GM23248 (cell line): ENCODE results near the gene AHRR. TPM values are rescaled to one million over a fixed set of nuclear protein-coding genes. Genes with fewer than 3 reads are reported as not detected.
A peak's percentile ranks its signal among the peaks of the same experiment; 100 is the strongest.
"Not testable (repeated sequence)": the region's sequence is repeated elsewhere in the genome, so short reads cannot be mapped to it uniquely, and the experiment has no call there.

ENCODE experiments used
- DNase-seq: peaks from one replicate; pipeline ENCODE4 v3.0.0-alpha.2; 2015
- H2AFZ ChIP-seq: fragments of 200-600 bp; sonication (generic); 2 replicates; pipeline ENCODE4 v1.6.1; 2016; ENCODE audit warnings: antibody characterized with exemption
- H3F3A ChIP-seq: fragments of 200-600 bp; sonication (generic); 2 replicates; pipeline ENCODE4 v1.6.1; 2016; ENCODE audit warnings: mild to moderate bottlenecking, antibody characterized with exemption, mixed run types; ENCODE audit not compliant: insufficient read depth
- H3K27ac ChIP-seq: fragments of 200-600 bp; sonication (generic); 2 replicates; pipeline ENCODE4 v1.5.1; 2016; ENCODE audit warnings: mild to moderate bottlenecking
- H3K27me3 ChIP-seq: fragments of 200-600 bp; sonication (generic); replicated peaks from 2 replicates; pipeline ENCODE4 v1.6.1; 2016; ENCODE audit warnings: mild to moderate bottlenecking; ENCODE audit not compliant: insufficient read depth
- H3K36me3 ChIP-seq: fragments of 200-600 bp; sonication (generic); 2 replicates; pipeline ENCODE4 v1.6.1; 2016; ENCODE audit warnings: low read depth, mild to moderate bottlenecking
- H3K4me1 ChIP-seq: fragments of 200-600 bp; sonication (generic); 2 replicates; pipeline ENCODE4 v1.6.1; 2016; ENCODE audit warnings: mild to moderate bottlenecking; ENCODE audit not compliant: insufficient read depth
- H3K4me2 ChIP-seq: fragments of 200-600 bp; sonication (generic); one replicate; pipeline ENCODE4 v1.6.1; 2016; ENCODE audit warnings: mild to moderate bottlenecking; ENCODE audit not compliant: unreplicated experiment
- H3K4me3 ChIP-seq: fragments of 200-600 bp; sonication (generic); 2 replicates; pipeline ENCODE4 v1.5.1; 2016; ENCODE audit warnings: mild to moderate bottlenecking
- H3K79me2 ChIP-seq: fragments of 200-600 bp; sonication (generic); 2 replicates; pipeline ENCODE4 v1.6.1; 2016; ENCODE audit warnings: mild to moderate bottlenecking; ENCODE audit not compliant: insufficient read depth
- H3K9ac ChIP-seq: fragments of 200-600 bp; sonication (generic); 2 replicates; pipeline ENCODE4 v1.6.1; 2016; ENCODE audit warnings: mild to moderate bottlenecking
- H3K9me2 ChIP-seq: fragments of 200-600 bp; sonication (generic); 2 replicates; pipeline ENCODE4 v1.6.1; 2016; ENCODE audit warnings: mixed run types, mild to moderate bottlenecking, moderate library complexity; ENCODE audit not compliant: insufficient read depth
- H3K9me3 ChIP-seq: fragments of 200-600 bp; sonication (generic); one replicate; pipeline ENCODE4 v1.6.1; 2017; ENCODE audit warnings: low read depth
- H4K20me1 ChIP-seq: fragments of 200-600 bp; sonication (generic); 2 replicates; pipeline ENCODE4 v1.6.0; 2016; ENCODE audit not compliant: insufficient read depth
- EZH2 ChIP-seq: fragments of 200-600 bp; sonication (generic); IDR thresholded peaks from 2 replicates; pipeline ENCODE4 v1.6.1; 2018; ENCODE audit warnings: antibody characterized with exemption, mild to moderate bottlenecking; ENCODE audit not compliant: insufficient read depth, poor library complexity, severe bottlenecking
- EZH2phosphoT487 ChIP-seq: fragments of 200-600 bp; sonication (generic); IDR thresholded peaks from 2 replicates; pipeline ENCODE4 v1.6.1; 2018; ENCODE audit warnings: antibody characterized with exemption, moderate library complexity, mild to moderate bottlenecking, low read depth; ENCODE audit not compliant: insufficient read depth
- WGBS, 2 experiments: methylation state at CpG; one replicate each; pipeline ENCODE4 v1.1.6; 2015 to 2017; ENCODE audit warnings: low lambda C conversion rate in 2 of 2, low coverage in 1 of 2; ENCODE audit errors: missing lambda C conversion rate in 2 of 2; 5-methylcytosine and 5-hydroxymethylcytosine counted together
- in situ Hi-C: fragments of 300-500 bp; cut with MboI; formaldehyde crosslinking; loops from 2 replicates; pipeline ENCODE4 v1.15.0; 2020
- polyA plus RNA-seq: library from polyadenylated mRNA; unstranded; fragments of >200 nt; fragmentation: Nextera tagmentation; extraction: Ambion mirVana; gene quantifications from 2 replicates; pipeline ENCODE4 v1.2.1, GENCODE V29; 2016
- total RNA-seq: library from RNA; depleted of rRNA; stranded (reverse); fragments of >200 nt; shearing (Covaris generic); gene quantifications from 2 replicates; pipeline ENCODE4 v1.2.3, GENCODE V29; 2014

The AHRR gene
- total and polyA plus RNA-seq, 2 experiments from 2014 or later, result 13.2 to 33.7 TPM

- no peak for DNase-seq
Observed at GRCh38 chr5:368183-369084, 46.9 kb downstream of the AHRR start.

GRCh38 chr5:369151-369868 lies 47.8 kb downstream of the AHRR start:
- Histone ChIP-seq H3K4me1 (peaks cover 16% of the 10 kb centered on the region), H3K4me2 (no peak overlapping the region)
- in situ Hi-C loops, result no loop called here

More at GRCh38 chr5:368183-369084, 46.9 kb downstream of the AHRR start:
- Histone ChIP-seq H3K9me2 (no peaks in the 10 kb centered on the region), H3K9me3 (no peaks in the 10 kb centered on the region), H2AFZ (no peak overlapping the region), H3K79me2 (0 out of 2 replicates have a peak, but pooled peaks cover 5% of the 10 kb centered on the region), H3K4me3 (no peak overlapping the region), H3K27me3 (no peaks in the 10 kb centered on the region), H3F3A (peaks cover 18% of the 10 kb centered on the region), H3K4me1 (peaks cover 11% of the 10 kb centered on the region; the same call in 1 of the 2 replicates), H4K20me1 (no peaks in the 10 kb centered on the region), H3K36me3 (peaks cover 24% of the 10 kb centered on the region), H3K27ac (no peak overlapping the region), H3K9ac (peak overlapping the region; percentile 11; the same call in 1 of the 2 replicates), H3K4me2 (no peak overlapping the region)
- TF ChIP-seq EZH2phosphoT487 (no peak), EZH2 (no peak)
- WGBS, 2 experiments, result 84 to 88% methylated on average over 26 of the region's 26 CpGs
- in situ Hi-C loops, result no loop called here

GRCh38 chr5:369869-370236 lies 48.3 kb downstream of the AHRR start:
- H3K4me3 ChIP-seq, H3K27me3 ChIP-seq, H2AFZ ChIP-seq, H3K4me2 ChIP-seq, H3K9ac ChIP-seq, H3K9me3 ChIP-seq, in situ Hi-C loops, H3K27ac ChIP-seq, H3K9me2 ChIP-seq, H4K20me1 ChIP-seq, DNase-seq: not testable (repeated sequence)
- H3K4me1 ChIP-seq, result peaks cover 19% of the 10 kb centered on the region
- H3K79me2 ChIP-seq, result peaks cover 14% of the 10 kb centered on the region; the same call in 1 of the 2 replicates
- 93 to 100% methylated on average over 3 to 21 of the region's 21 CpGs for WGBS, 2 experiments
- peaks cover 13% of the 10 kb centered on the region for H3K36me3 ChIP-seq
- peaks cover 18% of the 10 kb centered on the region for H3F3A ChIP-seq

More at GRCh38 chr5:369151-369868, 47.8 kb downstream of the AHRR start:
- peaks cover 18% of the 10 kb centered on the region for H3K36me3 ChIP-seq
- H3K9me3 ChIP-seq, result no peaks in the 10 kb centered on the region
- no peak for DNase-seq
- no peaks in the 10 kb centered on the region for H3K27me3 ChIP-seq
- peak overlapping the region; percentile 11; the same call in 1 of the 2 replicates for H3K9ac ChIP-seq
- TF ChIP-seq EZH2 (no peak), EZH2phosphoT487 (no peak)
- peaks cover 18% of the 10 kb centered on the region for H3F3A ChIP-seq
- no peak overlapping the region for H2AFZ ChIP-seq
- 80% methylated on average over 15 of the region's 15 CpGs for WGBS, 2 experiments
- H3K27ac ChIP-seq, result no peak overlapping the region
- H3K79me2 ChIP-seq, result peaks cover 9% of the 10 kb centered on the region; the same call in 1 of the 2 replicates
- no peak overlapping the region for H3K4me3 ChIP-seq
- no peaks in the 10 kb centered on the region for H4K20me1 ChIP-seq
- H3K9me2 ChIP-seq, result no peaks in the 10 kb centered on the region

DNA sequence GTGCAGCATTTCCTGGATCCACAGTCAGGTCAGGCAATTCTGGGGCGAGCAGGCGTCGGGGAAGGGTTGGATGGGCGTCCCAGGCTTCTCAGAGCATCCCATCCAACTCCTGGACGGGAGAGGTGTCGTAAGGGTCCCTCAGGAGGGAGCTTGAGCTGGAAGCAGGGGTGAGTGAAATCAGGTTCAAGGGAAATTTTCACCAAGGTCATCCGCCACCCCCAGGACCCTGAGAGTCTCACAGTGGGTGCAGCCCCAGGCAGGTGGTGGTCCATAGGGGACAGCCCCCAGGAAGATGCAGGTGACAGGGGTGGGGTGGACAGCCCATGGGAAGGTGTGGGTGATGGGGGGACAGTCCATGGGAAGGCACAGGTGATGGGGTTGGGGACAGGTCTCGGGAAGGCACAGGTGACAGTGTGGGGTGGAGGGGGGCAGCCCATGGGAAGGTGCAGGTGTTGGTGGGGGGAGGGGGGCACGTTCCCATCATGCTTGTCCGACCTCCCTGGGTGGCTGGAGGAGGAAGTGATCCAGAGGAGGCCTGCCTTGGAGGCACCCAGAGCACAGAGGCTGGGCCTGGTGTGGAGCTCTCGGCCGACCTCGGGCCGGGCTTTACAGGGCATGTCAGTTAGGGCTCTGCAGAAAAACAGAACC lies 48.9 kb downstream of the AHRR start:
- Histone ChIP-seq H3K4me3 (no peak overlapping the region), H3K27me3 (no peaks in the 10 kb centered on the region), H3K9me3 (no peaks in the 10 kb centered on the region), H3K9ac (no peak overlapping the region), H3F3A (peaks cover 18% of the 10 kb centered on the region), H3K36me3 (peaks cover 7% of the 10 kb centered on the region), H4K20me1 (no peaks in the 10 kb centered on the region), H3K27ac (no peak overlapping the region), H3K4me2 (no peak overlapping the region), H2AFZ (no peak overlapping the region), H3K9me2 (no peaks in the 10 kb centered on the region), H3K79me2 (peaks cover 16% of the 10 kb centered on the region), H3K4me1 (peaks cover 19% of the 10 kb centered on the region)
- in situ Hi-C loops, result no loop called here
- WGBS, 2 experiments, result 93 to 95% methylated on average over 8 to 14 of the region's 14 CpGs
- no peak for DNase-seq
- no peak for TF ChIP-seq EZH2phosphoT487
